B cell (primary cell): ENCODE measurements around the gene ZNRD2. TPM values are rescaled to one million over a fixed set of nuclear protein-coding genes. Genes with fewer than 3 reads are reported as not detected.

Experiments
- ATAC-seq: fragments of 200-7000 bp; cut with Tn5 transposase; one replicate; pipeline ENCODE4 v1.10.0; 2021; ENCODE audit warnings: low read depth, mild to moderate bottlenecking, moderate number of reproducible peaks, moderate library complexity
- CTCF ChIA-PET: fragments of 350-600 bp; sonication (Branson Sonifier 250); formaldehyde crosslinking; loops from one replicate; lab custom pipeline; 2021; ENCODE audit warnings: antibody characterized with exemption, inconsistent platforms; lab: Charles Lee
- POLR2A ChIA-PET: fragments of 350-600 bp; sonication (Branson Sonifier 250); formaldehyde crosslinking; loops from one replicate; lab custom pipeline; 2021; ENCODE audit warnings: antibody characterized with exemption; lab: Charles Lee
- DNase-seq: peaks from one replicate; pipeline ENCODE4 v3.0.0; 2013
- H2AFZ ChIP-seq: 2 replicates; pipeline ENCODE4 v1.6.1; 2012; ENCODE audit warnings: mild to moderate bottlenecking, low read depth, low read length; ENCODE audit not compliant: insufficient read depth, poor library complexity, severe bottlenecking
- H3K27ac ChIP-seq, 2 donors: 1 replicate in 1 of 2; 2 replicates in 1 of 2; pipeline ENCODE4 v1.5.1; 2012 to 2013; ENCODE audit warnings: low read length in 2 of 2, mild to moderate bottlenecking in 2 of 2, moderate library complexity in 1 of 2
- H3K27me3 ChIP-seq, 4 experiments: fragments of 200-600 bp in 1 of 4; sonication (generic) in 1 of 4; replicated peaks in 1 of 4; 1 replicate in 2 of 4; 2 replicates in 2 of 4; pipeline versions ENCODE4 v1.6.1 to v1.7.0; 2013 to 2016; ENCODE audit warnings: low read length in 3 of 4, mild to moderate bottlenecking in 2 of 4, mixed read lengths in 1 of 4, moderate library complexity in 1 of 4; ENCODE audit not compliant: insufficient read depth in 4 of 4, control insufficient read depth in 3 of 4; ENCODE audit errors: control extremely low read depth in 1 of 4
- H3K36me3 ChIP-seq, 2 experiments: replicated peaks in 1 of 2; 1 replicate in 1 of 2; 2 replicates in 1 of 2; pipeline versions ENCODE4 v1.6.1 to v1.7.1; 2013; ENCODE audit warnings: low read length in 1 of 2; ENCODE audit not compliant: insufficient read depth in 2 of 2, control insufficient read depth in 1 of 2; ENCODE audit errors: control extremely low read depth in 1 of 2, extremely low read depth in 1 of 2
- H3K4me1 ChIP-seq, 2 donors: fragments of 200-600 bp in 1 of 2; sonication (generic) in 1 of 2; 1 replicate in 1 of 2; 2 replicates in 1 of 2; pipeline versions ENCODE4 v1.5.1 to v1.6.1; 2013 to 2017; ENCODE audit warnings: low read length in 2 of 2; ENCODE audit not compliant: control insufficient read depth in 2 of 2, insufficient read depth in 2 of 2
- H3K4me2 ChIP-seq: replicated peaks from 2 replicates; pipeline ENCODE3; 2012; ENCODE audit warnings: mild to moderate bottlenecking, low read depth, low read length; ENCODE audit not compliant: poor library complexity, severe bottlenecking
- H3K4me3 ChIP-seq, 5 experiments: fragments of 200-600 bp in 1 of 5; sonication (generic) in 1 of 5; 1 replicate in 3 of 5; 2 replicates in 2 of 5; pipeline versions ENCODE4 v1.5.1 to v1.7.0; 2011 to 2016; ENCODE audit warnings: low read length in 4 of 5, mild to moderate bottlenecking in 4 of 5, low read depth in 2 of 5, control low read depth in 1 of 5, moderate library complexity in 1 of 5; ENCODE audit not compliant: insufficient read depth in 1 of 5; ENCODE audit errors: control extremely low read depth in 1 of 5, extremely low read depth in 1 of 5
- H3K79me2 ChIP-seq: fragments of 200-600 bp; sonication (generic); one replicate; pipeline ENCODE4 v1.6.0; 2016; ENCODE audit warnings: low read length; ENCODE audit not compliant: control insufficient read depth, insufficient read depth
- H3K9ac ChIP-seq: fragments of 200-600 bp; sonication (generic); 2 replicates; pipeline ENCODE4 v1.6.1; 2017; ENCODE audit warnings: mild to moderate bottlenecking, low read length, moderate library complexity
- H3K9me3 ChIP-seq, 3 donors: one replicate each; pipeline versions ENCODE4 v1.6.1 to v1.7.1; 2013; ENCODE audit warnings: low read length in 2 of 3; ENCODE audit not compliant: control insufficient read depth in 2 of 3, insufficient read depth in 1 of 3; ENCODE audit errors: control extremely low read depth in 1 of 3
- H4K20me1 ChIP-seq: 2 replicates; pipeline ENCODE4 v1.6.0; 2012; ENCODE audit warnings: mild to moderate bottlenecking, low read length; ENCODE audit not compliant: insufficient read depth, control insufficient read depth, poor library complexity, severe bottlenecking
- H3K27ac Mint-ChIP-seq: one replicate; pipeline ENCODE4 v1.8.0; 2021; ENCODE audit warnings: mixed read lengths
- H3K27me3 Mint-ChIP-seq: one replicate; pipeline ENCODE4 v1.8.0; 2021; ENCODE audit warnings: mixed read lengths
- H3K4me1 Mint-ChIP-seq: one replicate; pipeline ENCODE4 v1.8.0; 2021; ENCODE audit warnings: mixed read lengths
- H3K4me3 Mint-ChIP-seq: one replicate; pipeline ENCODE4 v1.8.0; 2021; ENCODE audit warnings: mixed read lengths
- H3K9me3 Mint-ChIP-seq: one replicate; pipeline ENCODE4 v1.8.0; 2022; ENCODE audit warnings: mixed read lengths; ENCODE audit not compliant: insufficient read depth
- CTCF ChIP-seq: fragments of 200-600 bp; IDR thresholded peaks from one replicate; pipeline ENCODE4 v1.8.0; 2022; ENCODE audit warnings: antibody characterized with exemption, mild to moderate bottlenecking
- EZH2 ChIP-seq: IDR thresholded peaks from 2 replicates; pipeline ENCODE4 v1.6.1; 2012; ENCODE audit warnings: borderline replicate concordance, low read depth, mild to moderate bottlenecking, moderate library complexity, low read length; ENCODE audit not compliant: insufficient read depth, poor library complexity, severe bottlenecking
- WGBS: methylation state at CpG from one replicate; pipeline ENCODE4 v1.1.5; 2013; ENCODE audit warnings: missing lambda C conversion rate; ENCODE audit not compliant: insufficient coverage; 5-methylcytosine and 5-hydroxymethylcytosine counted together
- intact Hi-C: fragments of 100-400 bp; cut with micrococcal nuclease; formaldehyde crosslinking; loops from one replicate; pipeline ENCODE4 v1.10.0; 2022
- polyA plus RNA-seq: library from polyadenylated mRNA; depleted of rRNA; stranded (reverse); fragments of >200 nt; gene quantifications from 2 replicates; pipeline ENCODE4 v1.2.3, GENCODE V29; 2012
- total RNA-seq, 2 donors: library from RNA; stranded (reverse); fragments of 120-200 nt in 1 of 2; gene quantifications; 1 replicate in 1 of 2; 2 replicates in 1 of 2; pipeline versions ENCODE4 v1.2.3 to v1.2.4, GENCODE V29; 2013 to 2022

ZNRD2 gene
- total and polyA plus RNA-seq, 2 donors (not counting 1 experiment from before 2014, with no cell fraction given) = 22.1 to 112 TPM

DNA sequence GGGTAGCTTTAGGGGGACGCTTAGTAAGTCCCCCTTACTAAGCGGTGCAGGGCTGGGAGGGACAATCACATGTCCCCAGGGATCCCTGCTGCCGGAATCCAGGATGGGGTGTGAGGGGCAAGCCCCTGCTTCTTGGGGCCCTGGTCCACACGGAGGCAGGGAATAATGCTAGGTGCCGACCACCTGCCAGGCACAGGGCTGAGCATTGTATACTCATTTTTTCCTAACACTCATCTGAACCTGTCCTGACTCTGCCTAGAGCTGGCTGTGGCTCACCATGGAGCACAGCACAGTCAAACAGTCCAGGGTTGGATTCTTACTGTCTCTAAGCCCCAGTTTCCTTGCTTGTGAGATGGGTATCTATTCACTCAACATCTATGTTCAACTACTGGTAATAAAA is 10.7 kb upstream of the ZNRD2 start:
- Mint-ChIP-seq H3K4me1 (peaks cover 22% of the 10 kb centered on the region), H3K4me3 (peak overlapping the region; percentile 26), H3K27me3 (peaks cover 3% of the 10 kb centered on the region), H3K27ac (no peak overlapping the region), H3K9me3 (no peaks in the 10 kb centered on the region)
- no peak overlapping the region for H3K4me2 ChIP-seq
- ChIA-PET POLR2A (interaction anchor here (1.0 to 1.1 kb wide), 2 partner anchors 14 to 16 kb away, joined by 3 to 5 read pairs; partner anchors contain the start of gene EHBP1L1), CTCF (interaction anchor here (0.6 to 2.0 kb wide), 9 partner anchors 10 to 30 kb away, joined by 3 to 9 read pairs (median 5); partner anchors contain the start of gene ZNRD2)
- intact Hi-C loops = no loop called here
- no peaks in the 10 kb centered on the region for H4K20me1 ChIP-seq
- no peak overlapping the region for H2AFZ ChIP-seq
- ATAC-seq (no peak), DNase-seq (no peak)
- no peaks in the 10 kb centered on the region for H3K36me3 ChIP-seq
- H3K27ac ChIP-seq = no peak overlapping the region
- H3K4me1 ChIP-seq = peaks cover 11 to 21% of the 10 kb centered on the region in 2 donors
- peaks cover 58% of the 10 kb centered on the region for H3K79me2 ChIP-seq
- H3K4me3 ChIP-seq = no peak overlapping the region
- TF ChIP-seq CTCF (no peak), EZH2 (no peak)
- H3K9me3 ChIP-seq = no peaks in the 10 kb centered on the region
- 94% methylated on average over 2 of the region's 5 CpGs for WGBS
- H3K9ac ChIP-seq = no peak overlapping the region
- no peaks in the 10 kb centered on the region for H3K27me3 ChIP-seq

DNA sequence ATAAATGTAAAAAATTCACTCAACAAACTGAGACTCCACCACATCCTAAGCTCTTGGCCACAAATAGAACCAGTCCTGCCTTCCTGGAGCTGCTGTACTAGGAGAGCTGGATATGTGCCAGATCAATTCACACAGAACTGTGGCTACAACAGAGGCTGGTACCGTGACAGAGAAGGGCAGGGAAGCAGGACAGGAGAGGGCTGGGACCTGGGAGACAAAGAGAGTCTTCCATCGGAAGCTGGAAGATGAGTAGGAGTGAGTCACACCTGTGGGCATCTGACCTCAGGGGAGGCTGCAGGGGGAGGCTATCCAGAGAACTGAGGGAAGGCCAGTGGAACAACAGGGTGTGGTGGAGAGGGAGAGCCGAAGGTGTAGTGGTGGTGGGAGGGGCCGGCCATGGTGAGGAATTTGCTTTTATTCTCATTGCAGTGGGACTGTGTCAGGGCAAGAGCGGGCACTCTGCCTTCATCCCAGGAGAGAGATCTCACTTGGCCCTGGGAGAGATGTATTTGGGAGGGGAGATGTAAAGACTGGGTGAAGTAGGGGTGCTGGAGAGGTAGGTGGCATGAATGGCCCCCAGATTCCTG is 10.2 kb upstream of the ZNRD2 start:
- H3K9ac ChIP-seq = no peak overlapping the region
- no peak overlapping the region for H3K4me2 ChIP-seq

More for the DNA sequence above, 10.2 kb upstream of the ZNRD2 start:
- CTCF ChIA-PET = interaction anchor here (0.7 to 2.4 kb wide), 9 partner anchors 9 to 30 kb away, joined by 3 to 18 read pairs (median 5); partner anchors contain the start of gene ZNRD2
- Histone ChIP-seq H3K36me3 (no peaks in the 10 kb centered on the region), H3K9me3 (no peaks in the 10 kb centered on the region), H4K20me1 (no peaks in the 10 kb centered on the region), H3K4me3 (no peak overlapping the region), H3K27ac (no peak overlapping the region), H3K79me2 (peaks cover 63% of the 10 kb centered on the region), H3K27me3 (no peaks in the 10 kb centered on the region), H2AFZ (no peak overlapping the region), H3K4me1 (peaks cover 11 to 23% of the 10 kb centered on the region in 2 donors)
- no peak for ATAC-seq
- TF ChIP-seq CTCF (no peak), EZH2 (no peak)
- Mint-ChIP-seq H3K4me3 (peak overlapping the region; percentile 13), H3K27ac (peak overlapping the region; percentile 63), H3K27me3 (peaks cover 3% of the 10 kb centered on the region), H3K9me3 (no peaks in the 10 kb centered on the region), H3K4me1 (peaks cover 20% of the 10 kb centered on the region)
- no peak for DNase-seq
- intact Hi-C loops = no loop called here
- 95% methylated on average over 5 of the region's 5 CpGs for WGBS
- POLR2A ChIA-PET = interaction anchor here (0.7 to 1.0 kb wide), 2 partner anchors 13 kb away, joined by 5 read pairs; no protein-coding TSS in a partner anchor
